IMR-90 (cell line): ENCODE data around the gene C3. TPM values are rescaled to one million over a fixed set of nuclear protein-coding genes. Genes with fewer than 3 reads are reported as not detected.

Experiments
- ATAC-seq: fragments of 200-7000 bp; cut with Tn5 transposase; 2 replicates; pipeline ENCODE4 v1.9.1; 2020; ENCODE audit warnings: low read depth, mild to moderate bottlenecking, moderate library complexity
- BruUV-seq: library from RNA; stranded (reverse); fragments of 400-500 nt; replicated peaks from 2 replicates; lab custom pipeline; 2021; lab: Mats Ljungman, UMichigan
- CTCF ChIA-PET: fragments of 300-600 bp; formaldehyde crosslinking; extraction: SDS; loops from one replicate; lab custom pipeline; 2021; ENCODE audit warnings: antibody characterized with exemption; lab: Yijun Ruan, JAX
- POLR2A ChIA-PET: fragments of 300-600 bp; sonication (Branson Sonifier 250); formaldehyde crosslinking; loops from one replicate; lab custom pipeline; 2022; ENCODE audit warnings: antibody characterized with exemption; ENCODE audit not compliant: unreplicated experiment; lab: Charles Lee
- DNase-seq: peaks from one replicate; pipeline ENCODE4 v3.0.0; 2013
- H2AFZ ChIP-seq: replicated peaks from 2 replicates; pipeline ENCODE3; 2013; ENCODE audit warnings: low read length, mild to moderate bottlenecking; ENCODE audit not compliant: poor library complexity
- H2AK5ac ChIP-seq: 2 replicates; pipeline ENCODE4 v1.6.1; 2013; ENCODE audit warnings: low read depth, low read length, inconsistent platforms
- H2AK9ac ChIP-seq: replicated peaks from 2 replicates; pipeline ENCODE3; 2013; ENCODE audit warnings: mild to moderate bottlenecking, low read depth, low read length, moderate library complexity; ENCODE audit not compliant: poor library complexity
- H2BK120ac ChIP-seq: 2 replicates; pipeline ENCODE4 v1.6.1; 2013; ENCODE audit warnings: low read depth, low read length, inconsistent platforms
- H2BK15ac ChIP-seq: 3 replicates; pipeline ENCODE4 v1.6.1; 2013; ENCODE audit warnings: low read depth, low read length, inconsistent platforms
- H2BK20ac ChIP-seq: 2 replicates; pipeline ENCODE4 v1.6.1; 2013; ENCODE audit warnings: low read depth, mild to moderate bottlenecking, inconsistent platforms, low read length, moderate library complexity
- H2BK5ac ChIP-seq: 2 replicates; pipeline ENCODE4 v1.6.1; 2013; ENCODE audit warnings: mild to moderate bottlenecking, low read depth, low read length, inconsistent platforms; ENCODE audit not compliant: poor library complexity, severe bottlenecking
- H3K14ac ChIP-seq: replicated peaks from 2 replicates; pipeline ENCODE4 v1.6.1; 2013; ENCODE audit warnings: low read depth, low read length, inconsistent platforms
- H3K18ac ChIP-seq: 2 replicates; pipeline ENCODE4 v1.6.1; 2013; ENCODE audit warnings: low read depth, low read length, control low read depth
- H3K23ac ChIP-seq: 2 replicates; pipeline ENCODE4 v1.6.1; 2013; ENCODE audit warnings: low read depth, low read length, inconsistent platforms
- H3K27ac ChIP-seq: 2 replicates; pipeline ENCODE4 v1.5.1; 2013; ENCODE audit warnings: mild to moderate bottlenecking, control low read depth, low read length; ENCODE audit not compliant: insufficient read depth
- H3K27me3 ChIP-seq: 2 replicates; pipeline ENCODE4 v1.6.1; 2013; ENCODE audit warnings: low read length; ENCODE audit not compliant: control insufficient read depth, insufficient read depth
- H3K36me3 ChIP-seq: 2 replicates; pipeline ENCODE4 v1.6.1; 2013; ENCODE audit warnings: low read length, mixed read lengths; ENCODE audit not compliant: control insufficient read depth, insufficient read depth
- H3K4ac ChIP-seq: 2 replicates; pipeline ENCODE4 v1.6.1; 2013; ENCODE audit warnings: low read depth, low read length, inconsistent platforms
- H3K4me1 ChIP-seq: 2 replicates; pipeline ENCODE4 v1.6.1; 2013; ENCODE audit warnings: low read length, mixed read lengths; ENCODE audit not compliant: control insufficient read depth, insufficient read depth
- H3K4me2 ChIP-seq: 2 replicates; pipeline ENCODE4 v1.6.1; 2013; ENCODE audit warnings: low read depth, mild to moderate bottlenecking, control low read depth, low read length, moderate library complexity
- H3K4me3 ChIP-seq: 2 replicates; pipeline ENCODE4 v1.5.1; 2013; ENCODE audit warnings: low read depth, mild to moderate bottlenecking, control low read depth, low read length, moderate library complexity; ENCODE audit not compliant: insufficient read depth
- H3K56ac ChIP-seq: 2 replicates; pipeline ENCODE4 v1.6.1; 2013; ENCODE audit warnings: low read length, inconsistent platforms; ENCODE audit not compliant: insufficient read depth; ENCODE audit errors: extremely low read depth
- H3K79me1 ChIP-seq, 2 experiments: 2 replicates each; pipeline ENCODE4 v1.6.1; 2013; ENCODE audit warnings: low read length in 2 of 2, inconsistent platforms in 1 of 2, low read depth in 1 of 2
- H3K9ac ChIP-seq: 2 replicates; pipeline ENCODE4 v1.6.1; 2013; ENCODE audit warnings: low read depth, low read length, control low read depth
- H3K9me1 ChIP-seq: 2 replicates; pipeline ENCODE4 v1.6.1; 2013; ENCODE audit warnings: low read length, inconsistent platforms; ENCODE audit not compliant: insufficient read depth
- H3K9me3 ChIP-seq: 2 replicates; pipeline ENCODE4 v1.6.1; 2013; ENCODE audit warnings: low read length; ENCODE audit not compliant: control insufficient read depth, insufficient read depth
- H4K20me1 ChIP-seq: 2 replicates; pipeline ENCODE4 v1.6.1; 2013; ENCODE audit warnings: low read length, inconsistent platforms; ENCODE audit not compliant: insufficient read depth
- H4K5ac ChIP-seq: 2 replicates; pipeline ENCODE4 v1.6.1; 2013; ENCODE audit warnings: mild to moderate bottlenecking, low read depth, low read length, control low read depth
- H4K8ac ChIP-seq, 2 experiments: 2 replicates each; pipeline ENCODE4 v1.6.1; 2013; ENCODE audit warnings: low read depth in 2 of 2, low read length in 2 of 2, control low read depth in 1 of 2, inconsistent platforms in 1 of 2
- H4K91ac ChIP-seq: 2 replicates; pipeline ENCODE4 v1.6.1; 2013; ENCODE audit warnings: low read depth, low read length, inconsistent platforms; ENCODE audit not compliant: insufficient read depth
- BHLHE40 ChIP-seq: fragments of 150-350 bp; IDR thresholded peaks from 2 replicates; pipeline ENCODE4 v1.6.1; 2016; ENCODE audit warnings: mild to moderate bottlenecking, low read depth, low read length
- CEBPB ChIP-seq: IDR thresholded peaks from 2 replicates; pipeline ENCODE4 v1.6.1; 2012; ENCODE audit warnings: low read depth, low read length, improper control_type of control experiment
- CHD1 ChIP-seq: IDR thresholded peaks from 2 replicates; pipeline ENCODE4 v1.6.1; 2012; ENCODE audit warnings: low read depth, low read length, improper control_type of control experiment
- CTCF ChIP-seq: conservative IDR thresholded peaks from 2 replicates; pipeline ENCODE4 v1.5.1; 2012; ENCODE audit warnings: mild to moderate bottlenecking, low read depth, low read length, improper control_type of control experiment
- FOS ChIP-seq: fragments of 150-350 bp; IDR thresholded peaks from 2 replicates; pipeline ENCODE4 v1.6.1; 2016; ENCODE audit warnings: low read depth, low read length
- MAFK ChIP-seq: IDR thresholded peaks from 2 replicates; pipeline ENCODE4 v1.6.1; 2012; ENCODE audit warnings: low read depth, low read length, improper control_type of control experiment
- MAZ ChIP-seq: IDR thresholded peaks from 2 replicates; pipeline ENCODE4 v1.6.1; 2012; ENCODE audit warnings: low read depth, mild to moderate bottlenecking, low read length, improper control_type of control experiment, moderate library complexity, borderline replicate concordance
- MXI1 ChIP-seq: IDR thresholded peaks from 2 replicates; pipeline ENCODE4 v1.6.1; 2012; ENCODE audit warnings: low read depth, mild to moderate bottlenecking, low read length, moderate library complexity, borderline replicate concordance
- NFE2L2 ChIP-seq: fragments of 150-350 bp; IDR thresholded peaks from 2 replicates; pipeline ENCODE4 v1.6.1; 2016; ENCODE audit warnings: low read depth, mild to moderate bottlenecking, low read length
- POLR2A ChIP-seq: IDR thresholded peaks from 2 replicates; pipeline ENCODE4 v1.6.1; 2012; ENCODE audit warnings: mild to moderate bottlenecking, low read depth, low read length
- RAD21 ChIP-seq: IDR thresholded peaks from 2 replicates; pipeline ENCODE4 v1.6.1; 2012; ENCODE audit warnings: low read length, improper control_type of control experiment
- RCOR1 ChIP-seq: IDR thresholded peaks from 2 replicates; pipeline ENCODE4 v1.6.1; 2012; ENCODE audit warnings: mild to moderate bottlenecking, low read length, improper control_type of control experiment; ENCODE audit not compliant: insufficient replicate concordance
- RFX5 ChIP-seq: IDR thresholded peaks from 2 replicates; pipeline ENCODE4 v1.8.0; 2012; ENCODE audit warnings: low read depth, mild to moderate bottlenecking, low read length, moderate library complexity
- SMC3 ChIP-seq: fragments of 150-350 bp; IDR thresholded peaks from 2 replicates; pipeline ENCODE4 v1.6.1; 2016; ENCODE audit warnings: low read depth, mild to moderate bottlenecking, antibody characterized with exemption, low read length, moderate library complexity
- USF2 ChIP-seq: fragments of 150-350 bp; IDR thresholded peaks from 2 replicates; pipeline ENCODE4 v1.6.1; 2017; ENCODE audit warnings: mild to moderate bottlenecking, antibody characterized with exemption, low read length, low read depth
- WGBS, 2 experiments: methylation state at CpG; one replicate each; pipeline versions ENCODE4 v1.1.5 to v1.1.7; 2013; ENCODE audit warnings: missing lambda C conversion rate in 2 of 2; ENCODE audit not compliant: insufficient read length in 1 of 2; ENCODE audit errors: extremely low coverage in 2 of 2; 5-methylcytosine and 5-hydroxymethylcytosine counted together
- dilution Hi-C: fragments of 300-500 bp; cut with HindIII; formaldehyde crosslinking; loops from one replicate; pipeline ENCODE4 v1.14.3; 2018; ENCODE audit warnings: low sequenced_read_pairs; ENCODE audit not compliant: unreplicated experiment
- in situ Hi-C: fragments of 300-500 bp; cut with MboI; formaldehyde crosslinking; loops from 3 replicates; pipeline ENCODE4 v1.14.3; 2019; ENCODE audit warnings: low sequenced_read_pairs, inconsistent platforms, mixed read lengths
- intact Hi-C: fragments of 100-400 bp; cut with micrococcal nuclease; formaldehyde crosslinking; loops from 2 replicates; pipeline ENCODE4 v1.10.0; 2022
- polyA plus RNA-seq, 3 experiments: library from polyadenylated mRNA; depleted of rRNA; stranded (reverse); fragments of >200 nt; gene quantifications; 2 replicates each; pipeline ENCODE4 v1.2.3, GENCODE V29; 2012; ENCODE audit warnings: low replicate concordance in 1 of 3
- total RNA-seq: library from RNA; depleted of rRNA; stranded (reverse); fragments of >200 nt; gene quantifications from 2 replicates; pipeline ENCODE4 v1.2.3, GENCODE V29; 2012
- TF ChIP-seq, protein P1 (sequence below): fragments of 150-350 bp; IDR thresholded peaks from 2 replicates; pipeline ENCODE4 v1.6.1; 2016; ENCODE audit warnings: low read depth, mild to moderate bottlenecking, low read length, moderate library complexity, borderline replicate concordance

C3 gene
- total and polyA plus RNA-seq, 2 of the 4 experiments (the other 2 are of a cell fraction): 0.36 TPM; not detected in 1

DNA sequence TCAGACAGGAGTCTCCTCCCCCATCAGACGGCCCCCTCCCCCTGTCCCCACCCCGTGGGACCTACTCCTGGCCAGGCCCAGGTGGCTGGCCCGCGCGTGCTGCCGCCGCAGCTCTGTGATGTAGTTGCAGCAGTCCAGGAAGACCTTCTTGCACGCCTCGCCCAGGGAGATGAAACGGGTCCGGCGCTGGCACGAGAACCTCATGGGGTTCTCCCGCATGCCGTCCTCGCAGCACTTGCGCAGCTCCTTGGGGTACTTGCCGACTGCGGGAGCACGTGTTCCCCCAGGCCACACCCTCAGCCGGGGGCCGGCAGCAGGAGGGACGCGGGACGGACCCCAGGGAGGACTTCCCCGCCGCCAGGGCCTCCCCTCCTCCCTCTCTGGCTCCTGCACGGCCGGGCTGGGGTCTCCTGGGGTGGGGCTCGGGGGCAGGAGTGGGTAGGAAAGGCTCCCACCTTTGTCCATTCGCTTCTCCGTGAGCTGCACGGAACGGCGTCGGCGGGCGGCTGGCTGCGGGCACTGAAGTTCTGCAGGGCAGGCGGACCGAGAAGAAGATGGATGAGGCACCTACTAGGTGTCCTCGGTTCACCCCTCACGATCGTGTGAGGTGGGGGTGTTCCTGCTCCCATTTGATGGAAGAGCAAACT is 13.3 kb downstream of the C3 start:
- Histone ChIP-seq H2AFZ (no peak overlapping the region), H3K4me2 (no peak overlapping the region), H4K5ac (no peak overlapping the region), H3K27me3 (peaks cover 2% of the 10 kb centered on the region; the same call in 1 of the 2 replicates), H3K56ac (no peak overlapping the region), H2AK9ac (no peak overlapping the region), H3K4me1 (no peaks in the 10 kb centered on the region), H3K27ac (no peak overlapping the region), H3K18ac (no peak overlapping the region), H3K23ac (no peak overlapping the region), H2BK5ac (no peak overlapping the region), H2BK15ac (no peak overlapping the region), H4K91ac (no peak overlapping the region), H3K79me1 (no peaks in the 10 kb centered on the region), H3K9ac (no peak overlapping the region), H3K9me3 (no peaks in the 10 kb centered on the region), H3K9me1 (no peaks in the 10 kb centered on the region), H4K20me1 (no peaks in the 10 kb centered on the region), H4K8ac (no peak overlapping the region), H3K4ac (no peak overlapping the region), H2BK20ac (no peak overlapping the region), H3K14ac (no peak overlapping the region), H2BK120ac (no peak overlapping the region), H3K36me3 (no peaks in the 10 kb centered on the region), H2AK5ac (no peak overlapping the region), H3K4me3 (no peak overlapping the region)
- 83% methylated on average over 25 of the region's 44 CpGs; no CpG with 5 or more reads in 1 of the 2 experiments for WGBS, 2 experiments
- BruUV-seq: no TSS peak
- in situ Hi-C loops: no loop called here
- CTCF ChIA-PET: no interaction called here
- ATAC-seq (no peak), DNase-seq (no peak)
- TF ChIP-seq RCOR1 (no peak), MAZ (no peak), CTCF (no peak), FOS (no peak), CHD1 (no peak), MAFK (no peak), CEBPB (no peak), RFX5 (no peak), BHLHE40 (no peak), RAD21 (no peak), POLR2A (no peak), USF2 (no peak), SMC3 (no peak), NFE2L2 (no peak), MXI1 (no peak)
- TF ChIP-seq, protein P1, sequence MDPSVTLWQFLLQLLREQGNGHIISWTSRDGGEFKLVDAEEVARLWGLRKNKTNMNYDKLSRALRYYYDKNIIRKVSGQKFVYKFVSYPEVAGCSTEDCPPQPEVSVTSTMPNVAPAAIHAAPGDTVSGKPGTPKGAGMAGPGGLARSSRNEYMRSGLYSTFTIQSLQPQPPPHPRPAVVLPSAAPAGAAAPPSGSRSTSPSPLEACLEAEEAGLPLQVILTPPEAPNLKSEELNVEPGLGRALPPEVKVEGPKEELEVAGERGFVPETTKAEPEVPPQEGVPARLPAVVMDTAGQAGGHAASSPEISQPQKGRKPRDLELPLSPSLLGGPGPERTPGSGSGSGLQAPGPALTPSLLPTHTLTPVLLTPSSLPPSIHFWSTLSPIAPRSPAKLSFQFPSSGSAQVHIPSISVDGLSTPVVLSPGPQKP: no peak
- intact Hi-C loops: no loop called here
- POLR2A ChIA-PET: no interaction called here
- dilution Hi-C loops: no loop called here
